PC-3 (cell line): ENCODE data around the gene PSAP. TPM values are rescaled to one million over a fixed set of nuclear protein-coding genes. Genes with fewer than 3 reads are reported as not detected.

ENCODE experiments used
- ATAC-seq: fragments of 200-7000 bp; cut with Tn5 transposase; 2 replicates; pipeline ENCODE4 v1.9.1; 2020; ENCODE audit warnings: mild to moderate bottlenecking, moderate library complexity
- BruUV-seq: library from RNA; stranded (reverse); fragments of 400-500 nt; replicated peaks from 2 replicates; lab custom pipeline; 2021; lab: Mats Ljungman, UMichigan
- CTCF ChIA-PET: fragments of 300-600 bp; sonication (Branson Sonifier 250); formaldehyde crosslinking; loops from one replicate; lab custom pipeline; 2022; ENCODE audit warnings: antibody characterized with exemption; lab: Charles Lee
- POLR2A ChIA-PET: fragments of 300-600 bp; sonication (Branson Sonifier 250); formaldehyde crosslinking; loops from one replicate; lab custom pipeline; 2022; ENCODE audit warnings: antibody characterized with exemption; ENCODE audit not compliant: unreplicated experiment; lab: Charles Lee
- DNase-seq: peaks from one replicate; pipeline ENCODE4 v3.0.0-alpha.2; 2015
- H2AFZ ChIP-seq: fragments of 300-600 bp; sonication (generic); 2 replicates; pipeline ENCODE4 v1.6.0; 2016; ENCODE audit warnings: antibody characterized with exemption, low read length
- H3F3A ChIP-seq: fragments of 300-600 bp; sonication (generic); one replicate; pipeline ENCODE4 v1.6.0; 2017; ENCODE audit warnings: antibody characterized with exemption, low read length, control low read depth, mild to moderate bottlenecking; ENCODE audit not compliant: unreplicated experiment
- H3K27ac ChIP-seq: fragments of 300-600 bp; sonication (generic); 2 replicates; pipeline ENCODE4 v1.5.1; 2016; ENCODE audit warnings: mild to moderate bottlenecking, low read length
- H3K27me3 ChIP-seq: fragments of 300-600 bp; sonication (generic); 2 replicates; pipeline ENCODE4 v1.6.1; 2016; ENCODE audit warnings: low read length, mixed read lengths
- H3K36me3 ChIP-seq: fragments of 300-600 bp; sonication (generic); 2 replicates; pipeline ENCODE4 v1.6.1; 2016; ENCODE audit warnings: low read depth, mixed run types, low read length, mixed read lengths
- H3K4me1 ChIP-seq: fragments of 300-600 bp; sonication (generic); 2 replicates; pipeline ENCODE4 v1.5.1; 2016; ENCODE audit warnings: low read length; ENCODE audit not compliant: insufficient read depth
- H3K4me2 ChIP-seq: fragments of 300-600 bp; sonication (generic); 2 replicates; pipeline ENCODE4 v1.6.0; 2016; ENCODE audit warnings: low read length
- H3K4me3 ChIP-seq: fragments of 300-600 bp; sonication (generic); 2 replicates; pipeline ENCODE4 v1.5.1; 2016; ENCODE audit warnings: mild to moderate bottlenecking, low read length, mixed read lengths
- H3K79me2 ChIP-seq: fragments of 300-600 bp; sonication (generic); 2 replicates; pipeline ENCODE4 v1.6.1; 2017; ENCODE audit warnings: low read length, mixed read lengths
- H3K9ac ChIP-seq: fragments of 300-600 bp; sonication (generic); 2 replicates; pipeline ENCODE4 v1.6.0; 2016; ENCODE audit warnings: mild to moderate bottlenecking, low read length
- H3K9me2 ChIP-seq: fragments of 300-600 bp; sonication (generic); replicated peaks from 2 replicates; pipeline ENCODE4 v1.6.1; 2016; ENCODE audit warnings: mixed run types, low read length, mixed read lengths
- H3K9me3 ChIP-seq: fragments of 300-600 bp; sonication (generic); 2 replicates; pipeline ENCODE4 v1.6.1; 2016; ENCODE audit warnings: low read length, mixed read lengths
- H4K20me1 ChIP-seq: fragments of 300-600 bp; sonication (generic); 2 replicates; pipeline ENCODE4 v1.6.1; 2016; ENCODE audit warnings: low read length, mixed read lengths
- CTCF ChIP-seq: fragments of 300-600 bp; sonication (generic); conservative IDR thresholded peaks from 2 replicates; pipeline ENCODE4 v1.5.1; 2017; ENCODE audit warnings: antibody characterized with exemption, low read depth, mild to moderate bottlenecking, low read length
- EZH2 ChIP-seq: fragments of 300-600 bp; sonication (generic); IDR thresholded peaks from one replicate; pipeline ENCODE4 v1.6.1; 2017; ENCODE audit warnings: antibody characterized with exemption, mild to moderate bottlenecking, low read length; ENCODE audit not compliant: unreplicated experiment
- EZH2phosphoT487 ChIP-seq: fragments of 300-600 bp; sonication (generic); IDR thresholded peaks from 2 replicates; pipeline ENCODE4 v1.6.1; 2018; ENCODE audit warnings: mild to moderate bottlenecking, antibody characterized with exemption, low read length, borderline replicate concordance
- intact Hi-C: fragments of 100-400 bp; cut with micrococcal nuclease; formaldehyde crosslinking; loops from 2 replicates; pipeline ENCODE4 v1.9.0; 2023
- total RNA-seq: library from RNA; depleted of rRNA; stranded (reverse); fragments of >200 nt; gene quantifications from 2 replicates; pipeline ENCODE4 v1.2.3, GENCODE V29; 2014

The PSAP gene
- total RNA-seq, 1 experiment from 2014 or later: 334 TPM

- H3K9ac ChIP-seq: no peak overlapping the region
- H3K4me1 ChIP-seq: peaks cover 27% of the 10 kb centered on the region
- no TSS peak for BruUV-seq
- H3K27ac ChIP-seq: no peak overlapping the region
- POLR2A ChIA-PET: interaction anchor here (0.7 kb wide), 1 partner anchor 85 kb away, joined by 3 read pairs; no protein-coding TSS in a partner anchor
- no peaks in the 10 kb centered on the region for H3K9me3 ChIP-seq
- no peak overlapping the region for H3K4me2 ChIP-seq
- H3F3A ChIP-seq: no peaks in the 10 kb centered on the region
- H2AFZ ChIP-seq: no peak overlapping the region
- H3K9me2 ChIP-seq: no peaks in the 10 kb centered on the region
- H3K4me3 ChIP-seq: no peak overlapping the region
- peaks cover 42% of the 10 kb centered on the region for H4K20me1 ChIP-seq
- CTCF ChIA-PET: interaction anchor here (1.3 kb wide), 1 partner anchor 60 kb away, joined by 6 read pairs; no protein-coding TSS in a partner anchor
- H3K79me2 ChIP-seq: peaks cover 89% of the 10 kb centered on the region
- intact Hi-C loops: no loop called here
- DNase-seq (no peak), ATAC-seq (no peak)
- TF ChIP-seq CTCF (no peak), EZH2 (no peak), EZH2phosphoT487 (no peak)
- H3K36me3 ChIP-seq: peaks cover 5% of the 10 kb centered on the region; the same call in 1 of the 2 replicates
- no peaks in the 10 kb centered on the region for H3K27me3 ChIP-seq
Measured at GRCh38 chr10:71836596-71836974, 14.5 kb downstream of the PSAP start.

DNA sequence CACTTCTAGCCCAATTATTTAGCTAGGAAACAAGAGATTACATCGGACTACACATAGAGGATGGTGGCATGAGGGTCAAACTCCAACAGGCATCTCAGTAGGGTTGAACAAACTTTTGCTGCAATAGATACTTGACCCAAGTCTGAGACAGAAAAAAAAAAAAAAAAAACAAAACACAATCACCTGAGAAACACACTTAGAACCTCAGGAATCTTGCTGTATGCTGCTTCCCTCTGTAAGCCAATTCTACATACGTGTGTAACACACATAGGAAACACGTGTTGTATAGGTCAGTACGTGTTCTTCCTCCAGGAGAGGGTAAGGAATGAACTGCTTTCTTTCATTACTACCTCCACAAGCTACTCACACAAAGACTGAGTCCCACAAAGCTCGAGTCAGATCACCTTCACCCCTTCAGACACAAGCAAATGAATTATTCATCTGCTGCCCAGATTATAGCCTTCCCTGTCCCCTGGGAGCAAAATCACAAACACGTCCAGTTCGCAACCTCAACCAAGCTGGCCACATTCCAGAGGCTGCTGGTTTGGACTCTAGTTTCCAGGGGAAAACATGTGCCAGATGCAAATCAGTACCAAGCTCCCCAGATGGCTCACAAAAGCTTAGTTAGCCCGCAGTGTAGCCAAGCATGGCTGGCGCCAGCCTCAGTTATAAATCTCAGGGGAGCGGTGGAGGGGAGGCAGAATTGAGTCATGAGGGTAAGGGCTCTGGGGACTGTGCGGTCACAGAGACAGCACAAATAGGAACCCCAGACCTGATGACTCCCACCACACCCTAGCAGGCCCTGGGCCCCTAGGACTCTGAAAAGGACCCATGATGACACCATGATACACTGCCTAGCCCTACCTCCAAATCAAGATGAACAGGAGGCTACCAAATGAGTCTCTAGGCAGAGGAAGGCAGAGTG lies 15.1 kb downstream of the PSAP start:
- ATAC-seq (no peak), DNase-seq (no peak)
- no peak overlapping the region for H3K4me3 ChIP-seq
- H3K9me2 ChIP-seq: no peaks in the 10 kb centered on the region
- TF ChIP-seq EZH2 (no peak), EZH2phosphoT487 (no peak), CTCF (no peak)
- no TSS peak for BruUV-seq
- H3K9ac ChIP-seq: no peak overlapping the region
- H3F3A ChIP-seq: no peaks in the 10 kb centered on the region
- no peaks in the 10 kb centered on the region for H3K9me3 ChIP-seq
- no peak overlapping the region for H3K27ac ChIP-seq
- no peak overlapping the region for H3K4me2 ChIP-seq
- ChIA-PET POLR2A (no interaction called here), CTCF (no interaction called here)
- peaks cover 31% of the 10 kb centered on the region for H3K4me1 ChIP-seq
- H4K20me1 ChIP-seq: peaks cover 40% of the 10 kb centered on the region
- H2AFZ ChIP-seq: no peak overlapping the region
- intact Hi-C loops: no loop called here
- no peaks in the 10 kb centered on the region for H3K27me3 ChIP-seq
- H3K36me3 ChIP-seq: peaks cover 12% of the 10 kb centered on the region
- H3K79me2 ChIP-seq: peaks cover 89% of the 10 kb centered on the region

DNA sequence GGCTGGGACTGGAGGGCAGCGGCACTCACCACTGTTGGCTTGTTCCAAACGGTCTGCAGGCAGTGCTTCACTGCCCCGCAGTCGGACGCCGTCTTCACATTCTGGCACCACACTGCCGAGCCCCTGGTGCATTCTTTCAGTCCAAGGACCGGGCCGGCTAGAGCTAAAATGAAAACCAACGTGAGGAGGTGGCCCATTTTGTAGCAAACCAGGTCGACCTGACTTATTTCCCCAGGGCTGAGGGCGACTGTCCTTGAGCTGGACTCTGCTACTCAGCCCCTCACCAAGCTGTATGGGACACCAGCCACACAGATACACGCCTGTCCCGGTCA lies 16.7 kb downstream of the PSAP start:
- BruUV-seq: no TSS peak
- H3K27ac ChIP-seq: no peak overlapping the region

More for the DNA sequence above, 16.7 kb downstream of the PSAP start:
- ATAC-seq: no peak
- Histone ChIP-seq H3K9me2 (no peaks in the 10 kb centered on the region), H3K9ac (no peak overlapping the region), H3K79me2 (peaks cover 74% of the 10 kb centered on the region), H4K20me1 (peaks cover 28% of the 10 kb centered on the region), H3K4me1 (peaks cover 31% of the 10 kb centered on the region), H2AFZ (no peak overlapping the region), H3K27me3 (no peaks in the 10 kb centered on the region), H3K4me3 (no peak overlapping the region), H3K36me3 (peaks cover 22% of the 10 kb centered on the region), H3F3A (no peaks in the 10 kb centered on the region), H3K9me3 (no peaks in the 10 kb centered on the region), H3K4me2 (no peak overlapping the region)
- intact Hi-C loops: loop anchor here (5.0 kb wide), 1 partner anchor 63 kb away; no protein-coding TSS in a partner anchor
- no peak for DNase-seq
- CTCF ChIA-PET: no interaction called here
- POLR2A ChIA-PET: no interaction called here
- TF ChIP-seq EZH2phosphoT487 (no peak), CTCF (no peak), EZH2 (no peak)
